Astrocyte of the cerebellum (primary cell): ENCODE data around the gene IL34.

ENCODE experiments used
- DNase-seq: peaks from one replicate; pipeline ENCODE4 v3.0.0-alpha.2; 2011; ENCODE audit warnings: low read depth
- H3K4me3 ChIP-seq: 2 replicates; pipeline ENCODE4 v1.5.1; 2011; ENCODE audit warnings: mild to moderate bottlenecking, low read depth, low read length, moderate library complexity
- CTCF ChIP-seq: IDR thresholded peaks from 2 replicates; pipeline ENCODE4 v1.5.1; 2012; ENCODE audit warnings: low read length, low read depth, moderate library complexity, mild to moderate bottlenecking; ENCODE audit errors: missing control alignments
- in situ Hi-C: cut with HindIII; loops from 2 replicates; pipeline ENCODE4 v1.10.0; 2017; ENCODE audit warnings: low sequenced_read_pairs

IL34 gene

GRCh38 chr16:70644763-70645597 is 1.4 kb upstream of the IL34 start:
- no peak overlapping the region for H3K4me3 ChIP-seq
- TF ChIP-seq CTCF = no peak
- in situ Hi-C loops = loop anchor here (5.0 kb wide), 1 partner anchor 68 kb away; no protein-coding TSS in a partner anchor
- no peak for DNase-seq

- in situ Hi-C loops = loop anchor here (5.0 kb wide), 1 partner anchor 70 kb away; no protein-coding TSS in a partner anchor
- no peak overlapping the region for H3K4me3 ChIP-seq
- no peak for DNase-seq
- no peak for TF ChIP-seq CTCF
Observed at GRCh38 chr16:70647441-70648359, 1.3 kb downstream of the IL34 start.

- no peak for DNase-seq
- no peak overlapping the region for H3K4me3 ChIP-seq
- in situ Hi-C loops = loop anchor here (5.0 kb wide), 1 partner anchor 71 kb away; no protein-coding TSS in a partner anchor
- TF ChIP-seq CTCF = no peak
Observed at GRCh38 chr16:70648606-70649005, 2.2 kb downstream of the IL34 start.

- in situ Hi-C loops = loop anchor here (5.0 kb wide), 1 partner anchor 72 kb away; no protein-coding TSS in a partner anchor
- TF ChIP-seq CTCF = no peak
Observed at GRCh38 chr16:70649300-70649699, 2.9 kb downstream of the IL34 start.

GRCh38 chr16:70650216-70650615 is 3.9 kb downstream of the IL34 start:
- no peak overlapping the region for H3K4me3 ChIP-seq
- no peak for DNase-seq
- TF ChIP-seq CTCF = no peak
- in situ Hi-C loops = no loop called here

More at GRCh38 chr16:70649300-70649699, 2.9 kb downstream of the IL34 start:
- no peak for DNase-seq
- no peak overlapping the region for H3K4me3 ChIP-seq

- in situ Hi-C loops = no loop called here
- no peak overlapping the region for H3K4me3 ChIP-seq
- DNase-seq = no peak
- no peak for TF ChIP-seq CTCF
Observed at GRCh38 chr16:70651524-70651923, 5.2 kb downstream of the IL34 start.
